Skeletal muscle tissue (tissue), 4 donors: ENCODE results near the gene RTL1. TPM values are rescaled to one million over a fixed set of nuclear protein-coding genes. Genes with fewer than 3 reads are reported as not detected.

Source experiments
- H3K27ac ChIP-seq: one replicate; pipeline ENCODE4 v1.7.0; 2013; ENCODE audit warnings: mild to moderate bottlenecking, low read depth, low read length, inconsistent platforms
- H3K27me3 ChIP-seq, 3 donors: one replicate each; pipeline ENCODE4 v1.7.0; 2013; ENCODE audit warnings: low read length in 3 of 3; ENCODE audit not compliant: control insufficient read depth in 3 of 3, insufficient read depth in 3 of 3
- H3K36me3 ChIP-seq, 3 donors: one replicate each; pipeline ENCODE4 v1.7.0; 2013; ENCODE audit warnings: low read length in 3 of 3; ENCODE audit not compliant: control insufficient read depth in 3 of 3, insufficient read depth in 3 of 3
- H3K4me1 ChIP-seq, 3 donors: one replicate each; pipeline ENCODE4 v1.7.0; 2013; ENCODE audit warnings: low read length in 3 of 3, mild to moderate bottlenecking in 3 of 3; ENCODE audit not compliant: control insufficient read depth in 3 of 3, insufficient read depth in 3 of 3
- H3K4me3 ChIP-seq, 3 donors: one replicate each; pipeline ENCODE4 v1.7.0; 2013; ENCODE audit warnings: low read length in 3 of 3
- H3K9ac ChIP-seq, 3 donors: one replicate each; pipeline ENCODE4 v1.7.0; 2013; ENCODE audit warnings: low read length in 3 of 3, mild to moderate bottlenecking in 3 of 3, moderate library complexity in 2 of 3, low read depth in 1 of 3
- H3K9me3 ChIP-seq, 3 donors: one replicate each; pipeline ENCODE4 v1.7.0; 2013; ENCODE audit warnings: low read length in 3 of 3; ENCODE audit not compliant: control insufficient read depth in 3 of 3
- total RNA-seq: library from RNA; depleted of rRNA; stranded (reverse); fragments of >200 nt; gene quantifications from one replicate; pipeline ENCODE4 v1.2.3, GENCODE V29; 2014
- donor health status: Osteomylitis.

RTL1 gene
- total RNA-seq, result 9.4 TPM

DNA sequence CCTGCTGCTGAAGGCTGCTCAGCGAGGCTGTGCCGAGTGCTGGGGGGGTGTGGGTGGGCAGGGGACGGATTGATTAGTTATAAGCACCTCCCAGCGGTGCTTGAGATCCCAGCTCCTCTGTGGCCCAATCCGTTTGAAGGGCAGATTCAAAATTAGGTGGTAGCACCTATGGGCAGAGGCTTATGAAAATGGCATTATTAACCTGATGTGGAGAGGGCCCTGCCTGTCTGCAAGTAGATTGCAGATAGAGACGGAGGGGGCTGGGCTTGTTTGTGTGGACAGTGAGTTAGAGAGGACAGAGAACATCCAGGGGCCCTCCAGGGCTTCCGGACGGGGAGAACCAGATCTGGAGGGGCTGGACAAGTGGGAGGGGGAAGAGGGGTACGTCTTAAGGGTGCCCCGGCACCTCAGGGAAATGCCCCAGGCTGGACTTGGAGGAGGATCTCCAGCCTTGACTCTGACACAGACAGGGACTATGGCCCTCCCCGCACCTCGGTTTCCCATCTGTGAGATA is at the start of gene RTL1:
TSS of gene RTL1 (minus strand) at position 51 of the 514 bp plus-strand sequence. CDS start 18,934 bp downstream, outside the sequence.
- no peaks in the 10 kb centered on the region for H3K36me3 ChIP-seq
- no peak within 1 kb of the TSS for H3K9ac ChIP-seq
- H3K27me3 ChIP-seq, result peaks cover 33 to 59% (median 50%) of the 10 kb centered on the region in 3 donors
- peaks cover 6 to 14% (median 11%) of the 10 kb centered on the region in 3 donors for H3K4me1 ChIP-seq
- no peak within 1 kb of the TSS for H3K27ac ChIP-seq
- H3K4me3 ChIP-seq, result no peak within 1 kb of the TSS
- no peaks in the 10 kb centered on the region for H3K9me3 ChIP-seq

DNA sequence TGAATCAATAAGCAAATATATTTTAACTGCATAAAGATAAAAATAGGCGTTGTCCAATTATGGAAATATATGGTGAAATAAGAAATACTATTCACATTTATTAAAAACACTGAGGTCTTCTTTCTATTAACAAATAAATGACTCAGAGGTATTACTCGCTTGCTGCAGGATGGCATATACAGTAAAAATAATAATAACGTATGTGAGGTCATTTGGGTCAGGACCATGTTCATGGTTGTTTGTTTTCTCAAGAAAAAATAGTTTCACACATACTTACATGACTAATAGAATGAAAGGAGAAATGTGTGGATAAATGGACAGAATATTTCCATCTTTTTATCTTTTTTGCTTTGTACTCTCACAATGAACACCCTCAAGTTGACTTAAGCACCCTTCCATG is 46.5 kb upstream of the RTL1 start:
- Histone ChIP-seq H3K9me3 (no peaks in the 10 kb centered on the region), H3K27me3 (no peaks in the 10 kb centered on the region), H3K4me3 (no peak overlapping the region), H3K27ac (no peak overlapping the region), H3K36me3 (no peaks in the 10 kb centered on the region), H3K4me1 (no peaks in the 10 kb centered on the region), H3K9ac (no peak overlapping the region)

DNA sequence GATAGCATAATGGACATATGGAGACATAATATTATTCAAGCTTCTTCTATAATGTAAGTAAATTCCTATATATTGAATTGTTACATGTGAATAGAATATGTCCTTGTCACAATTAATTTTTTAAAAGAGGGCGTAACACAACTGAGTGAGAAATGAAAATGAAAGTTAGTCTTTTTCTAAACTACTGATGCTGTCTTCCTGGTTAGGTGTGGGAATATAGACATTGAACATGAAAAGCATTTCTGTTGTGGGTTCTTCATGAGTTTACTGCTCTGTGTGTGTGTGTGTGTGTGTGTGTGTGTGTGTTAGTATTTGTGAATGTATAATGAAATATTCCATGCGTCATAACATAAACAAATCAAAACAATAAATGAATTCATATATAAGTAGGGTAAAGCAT is 40.5 kb upstream of the RTL1 start:
- Histone ChIP-seq H3K9ac (no peak overlapping the region), H3K4me3 (no peak overlapping the region), H3K27me3 (no peaks in the 10 kb centered on the region), H3K4me1 (no peaks in the 10 kb centered on the region), H3K27ac (no peak overlapping the region), H3K36me3 (no peaks in the 10 kb centered on the region), H3K9me3 (no peaks in the 10 kb centered on the region)

DNA sequence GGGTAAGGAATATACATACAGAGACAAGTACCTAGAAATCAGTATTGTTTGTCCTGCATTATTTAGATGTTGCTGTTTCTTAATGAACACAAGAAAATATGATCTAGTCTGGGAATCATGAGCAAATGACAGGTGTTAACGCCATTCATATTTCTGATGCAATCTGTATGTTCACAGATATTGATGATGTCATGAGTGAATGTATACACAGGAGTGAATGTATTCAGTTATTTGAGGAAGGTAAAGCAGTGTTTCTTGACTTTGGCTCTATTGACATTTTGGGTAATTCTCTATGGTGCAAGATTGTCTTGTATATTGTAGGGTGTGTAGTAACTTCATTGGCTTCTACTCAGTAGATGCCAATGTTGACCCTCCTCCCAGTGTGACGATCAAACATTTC is 26.7 kb upstream of the RTL1 start:
- Histone ChIP-seq H3K36me3 (no peaks in the 10 kb centered on the region), H3K27me3 (no peaks in the 10 kb centered on the region), H3K27ac (no peak overlapping the region), H3K9me3 (peaks cover 0 to 2% (median 0%) of the 10 kb centered on the region in 3 donors), H3K4me3 (no peak overlapping the region), H3K9ac (no peak overlapping the region), H3K4me1 (no peaks in the 10 kb centered on the region)

DNA sequence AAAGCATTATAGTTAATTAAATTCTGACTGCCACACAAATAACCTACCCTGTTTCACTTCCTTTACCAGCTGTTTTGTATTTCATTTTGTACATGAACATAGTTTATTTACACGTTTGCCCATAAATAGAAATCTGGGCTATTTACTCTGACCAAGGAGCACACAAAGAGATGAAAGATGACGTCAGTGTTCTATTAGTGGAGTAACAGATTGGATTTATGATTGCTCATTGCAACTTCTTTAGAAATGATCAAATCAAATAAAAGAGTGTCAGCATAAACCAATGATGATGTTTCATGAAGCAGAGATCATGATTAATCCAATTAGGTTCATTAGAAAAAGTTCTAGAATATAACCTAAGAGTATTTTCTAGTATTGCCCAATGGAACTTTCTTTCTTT is 12.0 kb upstream of the RTL1 start:
- Histone ChIP-seq H3K4me3 (no peak overlapping the region), H3K9me3 (no peaks in the 10 kb centered on the region), H3K9ac (no peak overlapping the region), H3K27me3 (peaks cover 0 to 2% (median 0%) of the 10 kb centered on the region in 3 donors), H3K27ac (no peak overlapping the region), H3K36me3 (no peaks in the 10 kb centered on the region), H3K4me1 (no peaks in the 10 kb centered on the region)

DNA sequence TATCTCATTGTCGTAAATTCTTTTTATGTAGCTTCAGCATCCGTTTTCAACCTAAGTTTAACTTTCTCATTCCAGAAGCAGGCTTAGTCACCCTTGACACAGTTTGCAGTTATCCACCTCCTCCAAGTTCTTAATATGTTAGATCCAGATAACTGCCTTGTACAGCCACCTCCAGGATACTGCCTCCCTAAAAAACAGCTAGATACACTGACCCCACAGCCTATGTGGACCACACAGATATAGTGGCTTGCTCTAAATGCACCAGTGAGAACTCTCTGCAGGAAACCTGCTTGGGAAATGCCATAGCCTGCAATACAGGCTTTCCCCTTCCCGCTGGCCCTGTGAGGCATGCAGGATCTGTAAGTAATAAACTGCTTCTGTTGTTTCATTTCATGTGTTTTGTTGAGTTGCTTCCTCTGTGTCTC is 11.1 kb upstream of the RTL1 start:
- H3K4me1 ChIP-seq, result no peaks in the 10 kb centered on the region
- no peak overlapping the region for H3K27ac ChIP-seq
- H3K27me3 ChIP-seq, result peaks cover 0 to 2% (median 0%) of the 10 kb centered on the region in 3 donors
- H3K9ac ChIP-seq, result no peak overlapping the region
- no peaks in the 10 kb centered on the region for H3K9me3 ChIP-seq
- no peaks in the 10 kb centered on the region for H3K36me3 ChIP-seq
- H3K4me3 ChIP-seq, result no peak overlapping the region

DNA sequence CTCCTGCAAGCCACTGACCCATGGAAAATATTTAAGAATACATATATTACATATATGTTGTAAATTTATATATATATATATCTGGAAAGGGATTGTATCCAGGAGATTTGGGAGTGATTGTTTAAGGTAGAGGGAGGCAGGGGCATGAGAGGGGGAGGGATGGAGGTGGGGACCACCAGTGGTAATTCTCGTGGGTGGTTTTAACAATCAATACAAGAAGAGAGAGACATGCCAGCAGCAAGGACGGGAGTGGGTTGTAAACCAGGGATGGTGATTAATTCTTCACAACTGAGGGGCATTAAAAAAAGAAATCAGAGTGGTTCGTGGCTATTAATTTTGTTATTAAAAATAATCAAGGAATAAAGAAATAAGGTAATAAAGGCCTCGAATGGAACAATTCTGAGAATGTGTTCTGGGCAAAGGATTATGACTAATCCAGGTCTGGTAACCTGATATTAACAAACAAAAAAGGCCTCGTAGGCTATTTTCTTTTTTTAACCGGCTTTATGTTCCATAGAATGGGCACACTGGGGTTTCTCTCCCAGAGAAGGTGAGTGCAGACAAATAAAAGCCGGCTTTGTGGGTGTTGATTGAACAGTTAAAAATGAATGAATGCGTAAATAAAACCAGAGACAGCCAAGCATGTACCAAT is 8.3 kb upstream of the RTL1 start:
- Histone ChIP-seq H3K36me3 (no peaks in the 10 kb centered on the region), H3K9ac (no peak overlapping the region), H3K27me3 (peaks cover 1 to 9% (median 5%) of the 10 kb centered on the region in 3 donors), H3K27ac (no peak overlapping the region), H3K4me1 (no peaks in the 10 kb centered on the region), H3K4me3 (no peak overlapping the region), H3K9me3 (no peaks in the 10 kb centered on the region)

DNA sequence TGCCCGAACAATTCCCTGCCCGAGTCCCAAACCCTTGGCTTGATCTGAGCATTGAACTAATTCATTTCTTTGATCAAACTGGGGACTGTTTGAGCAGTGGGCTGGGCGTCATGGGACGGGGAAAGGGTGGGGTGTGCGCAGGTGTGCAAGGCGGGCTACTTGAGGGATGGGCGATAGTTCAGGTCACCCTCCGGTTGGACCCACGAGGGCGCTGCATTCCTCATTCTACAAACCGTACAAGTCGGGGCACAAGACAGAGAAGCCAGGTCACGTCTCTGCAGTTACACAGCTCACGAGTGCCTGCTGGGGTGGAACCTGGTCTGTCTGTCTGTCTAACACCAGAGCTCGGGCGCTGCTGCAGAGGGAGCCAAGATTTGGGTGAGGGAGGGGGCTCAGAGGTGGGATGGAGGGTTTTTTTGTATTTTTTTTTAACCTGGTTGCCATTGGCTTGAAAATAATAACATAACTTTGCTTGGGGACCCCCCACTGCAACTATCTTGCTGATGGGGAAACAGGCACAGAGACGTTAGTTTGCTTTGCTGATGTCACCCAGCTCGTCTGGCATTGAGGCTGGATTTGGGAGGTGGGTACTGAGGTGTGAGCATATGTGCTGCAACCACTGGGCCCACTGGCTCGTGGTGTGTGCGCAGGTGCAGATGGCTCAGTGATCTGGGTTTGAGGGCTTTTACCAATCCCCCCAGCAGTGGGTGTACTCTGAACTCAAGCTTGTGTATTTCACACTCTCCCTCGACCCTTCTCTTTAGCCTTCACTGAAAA is 7.6 kb upstream of the RTL1 start:
- Histone ChIP-seq H3K27me3 (peaks cover 8 to 15% (median 12%) of the 10 kb centered on the region in 3 donors), H3K36me3 (no peaks in the 10 kb centered on the region), H3K27ac (no peak overlapping the region), H3K4me1 (no peaks in the 10 kb centered on the region), H3K4me3 (no peak overlapping the region), H3K9me3 (no peaks in the 10 kb centered on the region), H3K9ac (no peak overlapping the region)

DNA sequence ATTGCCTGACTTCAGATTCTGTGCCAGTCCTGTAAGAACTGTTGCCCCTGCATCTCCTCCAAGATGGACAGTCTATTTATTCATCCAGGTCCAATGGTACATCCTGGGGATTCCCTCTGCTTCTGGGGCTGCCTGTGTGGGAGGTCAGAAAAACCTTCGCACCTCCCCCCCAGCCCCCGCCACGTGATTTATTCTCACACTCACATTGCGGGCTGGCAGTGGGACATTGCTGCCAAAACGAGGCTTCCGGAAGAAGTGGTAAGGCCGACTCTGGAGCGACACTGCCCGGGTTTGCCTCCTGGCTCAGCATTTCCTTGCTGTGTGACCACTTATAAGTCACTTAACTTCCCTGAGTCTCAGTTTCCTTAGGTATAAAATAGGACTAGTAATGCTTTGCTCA is 5.9 kb upstream of the RTL1 start:
- H3K9me3 ChIP-seq, result no peaks in the 10 kb centered on the region
- H3K4me1 ChIP-seq, result no peaks in the 10 kb centered on the region
- H3K4me3 ChIP-seq, result no peak overlapping the region
- no peaks in the 10 kb centered on the region for H3K36me3 ChIP-seq
- peaks cover 17 to 18% (median 17%) of the 10 kb centered on the region in 3 donors for H3K27me3 ChIP-seq
- no peak overlapping the region for H3K9ac ChIP-seq
- H3K27ac ChIP-seq, result no peak overlapping the region

DNA sequence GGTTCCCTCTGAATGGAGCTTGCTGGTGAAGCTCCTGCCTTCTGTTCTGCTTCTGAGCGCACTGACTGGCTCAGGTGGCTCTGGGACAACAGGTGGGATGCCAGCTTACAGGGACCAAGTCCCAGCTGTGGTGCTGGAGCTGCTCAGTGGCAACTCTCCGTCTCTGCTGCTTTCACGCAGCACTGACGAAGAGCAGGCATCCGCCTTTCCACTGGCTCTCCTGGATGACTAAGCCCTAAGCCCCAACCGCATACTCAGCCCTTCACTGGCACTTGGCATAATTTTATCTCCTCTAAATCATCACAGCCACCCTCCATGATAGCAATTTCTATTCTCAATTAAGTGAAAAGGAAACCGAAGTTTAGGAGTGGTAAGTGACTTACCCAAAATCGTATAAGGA is 3.7 kb upstream of the RTL1 start:
- Histone ChIP-seq H3K27ac (no peak overlapping the region), H3K36me3 (no peaks in the 10 kb centered on the region), H3K4me1 (no peaks in the 10 kb centered on the region), H3K27me3 (peaks cover 21 to 37% (median 36%) of the 10 kb centered on the region in 3 donors), H3K9me3 (no peaks in the 10 kb centered on the region), H3K9ac (no peak overlapping the region), H3K4me3 (no peak overlapping the region)
